Tibial nerve (tissue), 4 donors: Measurements from ENCODE around the gene CHI3L1.

Experiments used
- CTCF ChIP-seq, 5 experiments: fragments of 200-600 bp in 3 of 5; fragments of 450-650 bp in 2 of 5; sonication (generic) in 3 of 5; IDR thresholded peaks; one replicate each; pipeline ENCODE4 v1.5.1; 2016 to 2019; ENCODE audit warnings: antibody characterized with exemption in 5 of 5, mild to moderate bottlenecking in 3 of 5, moderate library complexity in 2 of 5
- EP300 ChIP-seq, 2 donors: sonication (generic); formaldehyde crosslinking; IDR thresholded peaks; one replicate each; pipeline ENCODE4 v1.6.1; 2017; ENCODE audit warnings: antibody characterized with exemption in 2 of 2, mild to moderate bottlenecking in 1 of 2
- POLR2A ChIP-seq, 2 donors: fragments of 450-650 bp; IDR thresholded peaks; one replicate each; pipeline ENCODE4 v1.6.1; 2017; ENCODE audit warnings: antibody characterized with exemption in 2 of 2, mild to moderate bottlenecking in 2 of 2, moderate library complexity in 2 of 2

- TF ChIP-seq CTCF (IDR thresholded peaks at IDR 0.05), result no peak
- no peak for TF ChIP-seq POLR2A (IDR thresholded peaks at IDR 0.05)
- TF ChIP-seq EP300 (IDR thresholded peaks at IDR 0.05), result no peak
Observed at GRCh38 chr1:203146537-203146936, 40.0 kb downstream of the CHI3L1 start.
